OCI-LY3 (cell line): ENCODE results near the gene CACNB1.
A peak's percentile ranks its signal among the peaks of the same experiment; 100 is the strongest.

Experiments used
- H2AFZ ChIP-seq: fragments of 200-600, 300-600 bp; shearing (Covaris generic); 2 replicates; pipeline ENCODE4 v1.6.0; 2014; ENCODE audit warnings: antibody characterized with exemption, low read depth, low read length
- H3K27ac ChIP-seq: fragments of 200-600, 300-600 bp; sonication (generic); 2 replicates; pipeline ENCODE4 v1.5.1; 2014; ENCODE audit warnings: mild to moderate bottlenecking, low read length, moderate library complexity, mixed read lengths
- H3K27me3 ChIP-seq: fragments of 200-600, 300-600 bp; sonication (generic); 2 replicates; pipeline ENCODE4 v1.6.1; 2014; ENCODE audit warnings: low read depth, low read length, mixed read lengths
- H3K36me3 ChIP-seq: fragments of 200-600, 300-600 bp; sonication (generic); replicated peaks from 2 replicates; pipeline ENCODE3; 2014; ENCODE audit warnings: low read depth, low read length, mixed read lengths
- H3K4me1 ChIP-seq: fragments of 300-600, 200-600 bp; sonication (generic); 2 replicates; pipeline ENCODE4 v1.6.1; 2014; ENCODE audit warnings: low read length, mixed read lengths
- H3K4me2 ChIP-seq: fragments of 200-600, 300-600 bp; sonication (generic); 2 replicates; pipeline ENCODE4 v1.6.1; 2014; ENCODE audit warnings: low read length, mixed read lengths
- H3K4me3 ChIP-seq: fragments of 300-600, 200-600 bp; sonication (generic); 2 replicates; pipeline ENCODE4 v1.5.1; 2014; ENCODE audit warnings: antibody characterized with exemption, mild to moderate bottlenecking, low read length, moderate library complexity
- H3K79me2 ChIP-seq: fragments of 300-600, 200-600 bp; shearing (Covaris generic); 2 replicates; pipeline ENCODE4 v1.6.1; 2014; ENCODE audit warnings: mild to moderate bottlenecking, low read length, mixed read lengths
- H3K9ac ChIP-seq: fragments of 300-600, 200-600 bp; shearing (Covaris generic); 2 replicates; pipeline ENCODE4 v1.6.0; 2014; ENCODE audit warnings: mild to moderate bottlenecking, low read length, moderate library complexity
- H3K9me3 ChIP-seq: fragments of 200-600, 300-600 bp; shearing (Covaris generic); 2 replicates; pipeline ENCODE4 v1.6.1; 2014; ENCODE audit warnings: low read length, mixed read lengths; ENCODE audit not compliant: insufficient read depth
- H4K20me1 ChIP-seq: fragments of 200-600, 300-600 bp; sonication (generic); 2 replicates; pipeline ENCODE4 v1.6.1; 2016; ENCODE audit warnings: low read length, mixed read lengths; ENCODE audit not compliant: insufficient read depth
- CTCF ChIP-seq: fragments of 200-600, 300-600 bp; sonication (generic); IDR thresholded peaks from 2 replicates; pipeline ENCODE4 v1.5.1; 2014; ENCODE audit warnings: antibody characterized with exemption, low read length, low read depth
- EZH2phosphoT487 ChIP-seq: fragments of 200-600 bp; shearing (Covaris generic); IDR thresholded peaks from 2 replicates; pipeline ENCODE4 v1.6.1; 2018; ENCODE audit warnings: antibody characterized with exemption, mixed run types, low read depth

CACNB1 gene

GRCh38 chr17:39153599-39154051 is 43.8 kb downstream of the CACNB1 start:
- peaks cover 33% of the 10 kb centered on the region for H3K27me3 ChIP-seq
- H2AFZ ChIP-seq: peak overlapping the region; percentile 95
- peak overlapping the region; percentile 67 for H3K27ac ChIP-seq
- peak overlapping the region; percentile 87 for H3K9ac ChIP-seq
- peaks cover 15% of the 10 kb centered on the region for H3K4me1 ChIP-seq
- no peaks in the 10 kb centered on the region for H3K9me3 ChIP-seq
- peak overlapping the region; percentile 99 for H3K4me2 ChIP-seq
- no peaks in the 10 kb centered on the region for H4K20me1 ChIP-seq
- H3K36me3 ChIP-seq: no peaks in the 10 kb centered on the region
- peak overlapping the region; percentile 92 for H3K4me3 ChIP-seq
- no peak for TF ChIP-seq CTCF
- no peak for TF ChIP-seq EZH2phosphoT487
- no peaks in the 10 kb centered on the region for H3K79me2 ChIP-seq

GRCh38 chr17:39151943-39152818 is 45.3 kb downstream of the CACNB1 start:
- H3K4me2 ChIP-seq: peak overlapping the region; percentile 99
- H3K9me3 ChIP-seq: no peaks in the 10 kb centered on the region
- H3K27me3 ChIP-seq: peaks cover 40% of the 10 kb centered on the region
- no peak overlapping the region for H2AFZ ChIP-seq
- no peak overlapping the region for H3K27ac ChIP-seq
- no peaks in the 10 kb centered on the region for H3K79me2 ChIP-seq
- H4K20me1 ChIP-seq: no peaks in the 10 kb centered on the region
- H3K4me1 ChIP-seq: peaks cover 15% of the 10 kb centered on the region
- no peaks in the 10 kb centered on the region for H3K36me3 ChIP-seq
- H3K4me3 ChIP-seq: peak overlapping the region; percentile 92
- TF ChIP-seq EZH2phosphoT487 (no peak), CTCF (no peak)
- 0 out of 2 replicates have a peak overlapping the region, but pooled peaks have one; percentile 17 for H3K9ac ChIP-seq

- Histone ChIP-seq H2AFZ (no peak within 1 kb of the TSS), H3K9ac (0 out of 2 replicates have a peak within 1 kb of the TSS, but pooled peaks have one; percentile 17), H3K27ac (no peak within 1 kb of the TSS)
These were observed 46.1 kb downstream of the CACNB1 start, which contains the start of gene PLXDC1 for GRCh38 chr17:39151150-39151942. TSS of gene PLXDC1 (minus strand) at chr17:39151637. CDS start at chr17:39151437, 200 bp downstream.

More at GRCh38 chr17:39151150-39151942, 46.1 kb downstream of the CACNB1 start, which contains the start of gene PLXDC1:
- Histone ChIP-seq H3K4me3 (peak within 1 kb of the TSS; percentile 92), H3K4me1 (peaks cover 15% of the 10 kb centered on the region), H3K9me3 (no peaks in the 10 kb centered on the region), H3K27me3 (peaks cover 41% of the 10 kb centered on the region), H3K79me2 (no peaks in the 10 kb centered on the region), H4K20me1 (no peaks in the 10 kb centered on the region), H3K4me2 (peak within 1 kb of the TSS; percentile 99), H3K36me3 (no peaks in the 10 kb centered on the region)
- no peak for TF ChIP-seq CTCF
- TF ChIP-seq EZH2phosphoT487: no peak
